PFSK-1 (cell line): ENCODE data around the gene MAB21L1.

Source experiments
- POLR2AphosphoS5 ChIP-seq: IDR thresholded peaks from 2 replicates; pipeline ENCODE4 v1.6.1; 2012; ENCODE audit warnings: low read depth, mild to moderate bottlenecking, control low read depth, low read length, moderate library complexity
- SIN3A ChIP-seq: IDR thresholded peaks from 2 replicates; pipeline ENCODE4 v1.6.1; 2012; ENCODE audit warnings: mild to moderate bottlenecking, low read length, moderate library complexity, borderline replicate concordance; ENCODE audit not compliant: insufficient read depth
- TAF1 ChIP-seq: IDR thresholded peaks from 2 replicates; pipeline ENCODE4 v1.6.1; 2012; ENCODE audit warnings: low read length, control low read depth, borderline replicate concordance; ENCODE audit not compliant: insufficient read depth

GRCh38 chr13:35501661-35502235, 25.3 kb upstream of the MAB21L1 start:
- no peak for TF ChIP-seq TAF1
- no peak for TF ChIP-seq POLR2AphosphoS5
- TF ChIP-seq SIN3A: no peak
